ENCODE results near the gene SLF2. TPM values are rescaled to one million over a fixed set of nuclear protein-coding genes. Genes with fewer than 3 reads are reported as not detected.
"Not testable (repeated sequence)": the region's sequence is repeated elsewhere in the genome, so short reads cannot be mapped to it uniquely, and the experiment has no call there.

SLF2 gene
- total and polyA plus RNA-seq, 9 donors, result 19.6 to 81.9 (median 40.3) TPM

DNA sequence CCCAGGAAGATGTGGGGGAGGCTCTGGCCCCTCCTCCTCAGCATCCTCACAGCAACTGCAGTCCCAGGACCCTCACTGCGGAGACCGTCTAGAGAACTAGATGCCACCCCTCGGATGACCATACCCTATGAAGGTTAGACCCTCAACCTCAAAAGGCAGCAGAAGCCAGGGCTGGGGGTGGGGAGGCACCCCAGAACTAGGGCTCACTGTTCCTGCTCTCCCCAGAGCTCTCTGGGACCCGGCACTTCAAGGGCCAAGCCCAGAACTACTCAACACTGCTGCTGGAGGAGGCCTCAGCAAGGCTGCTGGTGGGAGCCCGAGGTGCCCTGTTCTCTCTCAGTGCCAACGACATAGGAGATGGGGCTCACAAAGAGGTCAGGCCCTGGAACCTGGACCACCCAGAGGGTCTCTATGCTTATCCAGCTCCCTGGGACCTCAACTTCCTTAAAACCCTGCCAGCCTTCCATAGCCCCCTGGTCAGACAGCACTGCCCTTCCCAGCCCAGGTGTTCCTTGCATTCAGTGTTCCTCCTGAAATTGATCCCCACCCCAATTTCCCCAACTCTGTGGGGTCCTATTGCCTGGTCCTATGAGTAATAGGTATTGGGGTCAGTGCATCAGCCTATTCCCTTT lies 60.3 kb downstream of the SLF2 start:
- 86 to 98% (median 87%) methylated on average over 6 of the region's 6 CpGs for WGBS, 3 donors
- intact Hi-C loops (cut with DNase I), result no loop called here
- Histone ChIP-seq H3K27ac (no peak overlapping the region), H3K4me1 (ENCODE audit: insufficient read depth) (peaks cover 8% of the 10 kb centered on the region), H3K27me3 (no peaks in the 10 kb centered on the region), H3K36me3 (no peaks in the 10 kb centered on the region), H3K9me3 (no peaks in the 10 kb centered on the region), H3K4me3 (no peak overlapping the region)
- TF ChIP-seq, protein P1, sequence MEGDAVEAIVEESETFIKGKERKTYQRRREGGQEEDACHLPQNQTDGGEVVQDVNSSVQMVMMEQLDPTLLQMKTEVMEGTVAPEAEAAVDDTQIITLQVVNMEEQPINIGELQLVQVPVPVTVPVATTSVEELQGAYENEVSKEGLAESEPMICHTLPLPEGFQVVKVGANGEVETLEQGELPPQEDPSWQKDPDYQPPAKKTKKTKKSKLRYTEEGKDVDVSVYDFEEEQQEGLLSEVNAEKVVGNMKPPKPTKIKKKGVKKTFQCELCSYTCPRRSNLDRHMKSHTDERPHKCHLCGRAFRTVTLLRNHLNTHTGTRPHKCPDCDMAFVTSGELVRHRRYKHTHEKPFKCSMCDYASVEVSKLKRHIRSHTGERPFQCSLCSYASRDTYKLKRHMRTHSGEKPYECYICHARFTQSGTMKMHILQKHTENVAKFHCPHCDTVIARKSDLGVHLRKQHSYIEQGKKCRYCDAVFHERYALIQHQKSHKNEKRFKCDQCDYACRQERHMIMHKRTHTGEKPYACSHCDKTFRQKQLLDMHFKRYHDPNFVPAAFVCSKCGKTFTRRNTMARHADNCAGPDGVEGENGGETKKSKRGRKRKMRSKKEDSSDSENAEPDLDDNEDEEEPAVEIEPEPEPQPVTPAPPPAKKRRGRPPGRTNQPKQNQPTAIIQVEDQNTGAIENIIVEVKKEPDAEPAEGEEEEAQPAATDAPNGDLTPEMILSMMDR (IDR thresholded peaks at IDR 0.05), result no peak
- TF ChIP-seq POLR2A (IDR thresholded peaks at IDR 0.05) (no peak), EP300 (IDR thresholded peaks at IDR 0.05) (no peak)
- DNase-seq, result no peak

DNA sequence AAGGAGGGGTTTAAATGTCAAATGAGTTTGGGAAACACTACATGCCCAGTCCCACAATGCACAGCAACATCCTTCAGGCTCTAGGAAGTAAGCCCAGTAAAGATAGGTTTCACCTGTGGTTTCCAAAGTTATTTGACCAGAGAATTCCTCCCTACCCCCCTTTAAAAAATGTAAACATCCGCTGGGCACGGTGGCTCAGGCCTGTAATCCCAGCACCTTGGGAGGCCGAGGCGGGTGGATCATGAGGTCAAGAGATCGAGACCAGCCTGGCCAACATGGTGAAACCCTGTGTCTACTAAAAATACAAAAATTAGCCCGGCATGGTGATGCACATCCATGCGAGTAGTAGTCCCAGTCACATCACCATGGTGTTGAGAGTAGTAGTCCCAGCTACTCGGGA lies 62.6 kb downstream of the SLF2 start:
- WGBS, 3 donors, result 71 to 76% (median 73%) methylated on average over 8 of the region's 8 CpGs
- peak in 1 of 5 donors; percentile 7 for DNase-seq
- H3K27me3 ChIP-seq, result not testable (repeated sequence)

DNA sequence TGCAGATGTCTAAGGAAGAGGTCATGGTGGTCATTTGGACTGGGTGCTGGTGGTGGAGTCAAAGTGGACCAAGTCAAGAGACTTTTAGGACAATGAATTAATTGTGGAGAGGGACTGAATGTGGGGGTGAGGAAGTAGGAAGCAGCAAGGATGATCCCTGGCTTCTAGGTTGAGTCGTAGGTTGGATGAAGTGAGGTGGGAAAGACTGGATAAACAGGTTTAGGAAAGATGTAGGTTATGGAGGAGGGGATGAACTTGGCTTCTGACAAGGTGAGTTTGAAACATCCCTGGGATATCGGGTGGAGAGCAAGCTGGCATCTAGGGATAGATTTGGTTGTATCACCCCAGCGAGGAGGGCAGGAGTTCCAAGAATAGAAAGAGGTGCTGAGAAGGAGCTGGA lies 64.1 kb downstream of the SLF2 start:
- Histone ChIP-seq H3K9me3 (no peaks in the 10 kb centered on the region), H3K4me3 (no peak overlapping the region), H3K27ac (no peak overlapping the region), H3K27me3 (no peaks in the 10 kb centered on the region), H3K4me1 (ENCODE audit: insufficient read depth) (no peaks in the 10 kb centered on the region), H3K36me3 (no peaks in the 10 kb centered on the region)
- WGBS, 3 donors, result 83 to 87% (median 86%) methylated on average over 3 of the region's 3 CpGs
- TF ChIP-seq, protein P1 (IDR thresholded peaks at IDR 0.05), result no peak
- TF ChIP-seq EP300 (IDR thresholded peaks at IDR 0.05) (no peak), POLR2A (IDR thresholded peaks at IDR 0.05) (no peak)
- DNase-seq, result no peak
- intact Hi-C loops (cut with DNase I), result no loop called here

More for the DNA sequence above, 62.6 kb downstream of the SLF2 start:
- H3K9me3 ChIP-seq; H3K36me3 ChIP-seq; intact Hi-C loops (cut with DNase I); H3K27ac ChIP-seq; H3K4me3 ChIP-seq; H3K4me1 ChIP-seq (ENCODE audit: insufficient read depth): not testable (repeated sequence)

DNA sequence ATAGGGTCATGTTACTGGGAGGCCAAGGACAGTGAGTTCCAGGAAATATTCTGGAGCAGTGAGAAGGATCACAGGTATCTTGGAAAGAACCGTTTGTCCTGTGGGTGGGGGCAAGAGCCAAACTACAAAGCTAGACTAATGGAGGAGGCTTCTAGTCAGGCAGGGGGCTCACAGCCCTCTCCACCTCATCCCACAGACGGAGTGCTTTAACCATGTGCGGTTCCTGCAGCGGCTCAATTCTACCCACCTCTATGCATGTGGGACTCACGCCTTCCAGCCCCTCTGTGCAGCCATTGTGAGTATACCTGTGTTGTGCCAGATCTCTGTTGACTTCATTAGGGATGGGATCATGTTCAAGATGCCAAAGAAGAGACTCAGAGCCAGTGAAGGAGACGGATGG lies 64.7 kb downstream of the SLF2 start:
- intact Hi-C loops (cut with DNase I), result no loop called here
- Histone ChIP-seq H3K27ac (no peak overlapping the region), H3K4me3 (no peak overlapping the region), H3K36me3 (no peaks in the 10 kb centered on the region), H3K27me3 (no peaks in the 10 kb centered on the region), H3K4me1 (ENCODE audit: insufficient read depth) (no peaks in the 10 kb centered on the region), H3K9me3 (no peaks in the 10 kb centered on the region)
- 69 to 77% (median 72%) methylated on average over 6 of the region's 6 CpGs for WGBS, 3 donors
- TF ChIP-seq, protein P1 (IDR thresholded peaks at IDR 0.05), result no peak
- no peak for TF ChIP-seq EP300 (IDR thresholded peaks at IDR 0.05)
- no peak for TF ChIP-seq POLR2A (IDR thresholded peaks at IDR 0.05)
- peak in 1 of 5 donors; percentile 13 for DNase-seq

DNA sequence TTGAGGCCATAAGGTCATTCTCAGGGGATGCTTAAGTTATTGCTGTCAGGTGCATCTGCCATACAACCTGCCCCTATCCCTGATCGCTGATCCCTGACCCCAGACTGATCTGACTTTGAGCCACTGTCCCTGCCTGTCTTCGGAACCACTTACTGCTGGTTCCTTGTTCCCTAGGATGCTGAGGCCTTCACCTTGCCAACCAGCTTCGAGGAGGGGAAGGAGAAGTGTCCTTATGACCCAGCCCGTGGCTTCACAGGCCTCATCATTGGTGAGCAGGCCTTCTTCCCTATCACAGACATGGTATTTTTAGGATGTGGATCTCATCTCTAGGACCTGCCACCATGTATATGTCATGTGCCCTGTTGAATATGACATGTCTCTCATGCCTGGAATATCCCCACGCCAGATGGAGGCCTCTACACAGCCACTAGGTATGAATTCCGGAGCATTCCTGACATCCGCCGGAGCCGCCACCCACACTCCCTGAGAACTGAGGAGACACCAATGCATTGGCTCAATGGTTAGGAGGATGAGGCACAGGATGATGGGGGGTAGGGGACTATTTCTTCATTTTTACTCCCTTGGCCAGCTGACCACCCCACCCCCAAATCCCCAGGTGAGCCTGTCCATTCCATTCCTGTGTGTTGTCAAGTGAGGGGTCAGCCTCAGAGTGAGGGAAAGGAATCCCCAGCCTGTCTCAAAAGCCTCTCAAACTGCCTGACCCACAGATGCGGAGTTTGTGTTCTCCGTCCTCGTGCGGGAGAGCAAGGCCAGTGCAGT lies 65.5 kb downstream of the SLF2 start:
- no peaks in the 10 kb centered on the region for H3K4me1 ChIP-seq (ENCODE audit: insufficient read depth)
- H3K27me3 ChIP-seq, result no peaks in the 10 kb centered on the region
- 83 to 85% (median 84%) methylated on average over 13 of the region's 13 CpGs for WGBS, 3 donors
- TF ChIP-seq, protein P1 (IDR thresholded peaks at IDR 0.05), result no peak
- TF ChIP-seq EP300 (IDR thresholded peaks at IDR 0.05) (no peak), POLR2A (IDR thresholded peaks at IDR 0.05) (no peak)
- H3K4me3 ChIP-seq, result no peak overlapping the region
- intact Hi-C loops (cut with DNase I), result no loop called here
- H3K27ac ChIP-seq, result no peak overlapping the region
- H3K36me3 ChIP-seq, result no peaks in the 10 kb centered on the region
- peak in 1 of 5 donors; percentile 19 for DNase-seq
- no peaks in the 10 kb centered on the region for H3K9me3 ChIP-seq
